GM15510 (cell line): ENCODE measurements around the gene PPP6R1.

Experiments used
- POLR2A ChIP-seq: IDR thresholded peaks from 3 replicates; pipeline ENCODE4 v1.6.1; 2011; ENCODE audit warnings: borderline replicate concordance; ENCODE audit not compliant: insufficient read length; ENCODE audit errors: extremely low read depth

The PPP6R1 gene

DNA sequence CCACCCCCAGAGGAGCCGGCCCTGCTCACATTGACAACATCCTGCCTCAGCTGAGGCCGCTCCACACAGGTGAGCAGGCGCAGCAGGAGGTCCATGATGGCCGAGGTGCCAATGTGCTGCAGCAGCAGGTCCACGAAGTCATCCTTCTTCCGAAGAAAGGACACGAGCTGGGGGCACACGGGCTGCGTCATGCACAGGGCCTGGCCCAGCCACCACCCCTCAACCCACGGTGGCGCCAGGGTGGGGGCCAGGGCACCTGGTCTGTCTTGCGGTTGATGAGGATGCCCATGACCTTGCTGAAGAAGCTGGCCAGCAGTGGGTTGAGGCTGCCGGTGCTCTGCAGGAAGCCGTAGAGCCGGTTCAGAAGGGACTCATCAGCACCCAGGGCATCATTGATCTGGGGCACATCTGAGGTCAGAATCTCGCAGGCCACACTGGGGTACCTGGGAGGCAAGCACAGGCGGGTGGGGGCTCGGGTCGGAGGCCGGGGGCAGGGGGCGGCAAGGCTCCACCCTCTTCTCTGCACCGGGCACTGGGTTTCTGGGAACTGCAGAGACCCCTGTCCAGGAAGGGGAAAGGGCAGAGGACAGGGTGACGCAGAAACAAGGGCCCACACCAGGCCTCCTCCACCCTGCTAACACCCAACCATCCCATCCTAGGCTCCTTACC lies 13.4 kb downstream of the PPP6R1 start:
- TF ChIP-seq POLR2A, result no peak

DNA sequence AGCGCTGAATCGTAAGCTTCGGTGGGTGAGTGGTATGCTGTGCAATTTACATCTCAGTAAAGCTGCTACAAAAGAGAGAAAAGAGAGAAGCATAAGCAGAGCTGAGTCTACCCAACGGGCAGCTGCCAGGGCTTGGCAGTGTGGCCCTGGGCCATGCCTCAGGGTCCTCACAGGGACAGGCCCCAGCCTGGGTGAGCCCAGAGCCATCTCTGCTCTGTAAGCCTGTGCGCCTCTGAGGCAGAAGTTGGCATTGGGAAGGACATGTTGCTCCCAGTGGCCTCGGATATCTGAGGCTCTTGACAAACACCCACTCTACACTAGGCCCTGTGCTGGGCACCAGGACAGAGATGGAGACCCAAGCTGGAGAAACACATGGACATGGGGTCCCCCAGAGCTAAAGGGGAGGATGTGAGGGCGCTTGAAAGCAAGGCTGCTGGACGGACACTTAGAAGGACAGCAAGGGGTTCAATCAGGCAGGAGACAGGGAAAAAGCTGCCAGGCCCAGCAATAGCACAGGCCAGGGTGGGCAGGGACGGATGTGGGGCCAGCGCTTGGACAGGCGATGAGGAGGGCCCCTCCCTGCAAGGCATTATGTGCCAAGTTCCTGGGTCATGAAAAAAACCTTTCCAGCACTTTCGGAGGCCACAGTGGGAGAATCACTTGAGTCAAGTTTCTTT lies 14.7 kb downstream of the PPP6R1 start:
- TF ChIP-seq POLR2A, result no peak

DNA sequence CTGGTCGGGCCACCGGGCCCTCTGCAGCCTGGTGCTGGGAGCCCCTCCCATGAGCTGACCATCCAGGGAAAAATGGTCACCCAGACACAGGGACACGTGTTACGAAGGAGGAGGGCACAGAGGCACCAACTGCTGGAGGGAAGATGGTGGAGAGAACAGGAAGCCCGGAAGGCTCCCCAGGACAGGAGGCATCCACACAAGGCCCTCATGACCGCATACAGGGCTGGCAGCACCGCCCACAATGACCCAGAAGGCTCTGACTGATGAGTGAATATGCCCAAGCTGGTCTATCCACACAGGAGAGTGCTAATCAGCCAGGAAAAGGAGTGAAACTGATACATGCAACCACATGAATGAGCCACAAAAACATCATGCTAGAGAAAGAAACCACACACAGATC lies 16.3 kb downstream of the PPP6R1 start:
- TF ChIP-seq POLR2A, result no peak

GRCh38 chr19:55241935-55242464 lies 16.8 kb downstream of the PPP6R1 start:
- TF ChIP-seq POLR2A, result no peak

DNA sequence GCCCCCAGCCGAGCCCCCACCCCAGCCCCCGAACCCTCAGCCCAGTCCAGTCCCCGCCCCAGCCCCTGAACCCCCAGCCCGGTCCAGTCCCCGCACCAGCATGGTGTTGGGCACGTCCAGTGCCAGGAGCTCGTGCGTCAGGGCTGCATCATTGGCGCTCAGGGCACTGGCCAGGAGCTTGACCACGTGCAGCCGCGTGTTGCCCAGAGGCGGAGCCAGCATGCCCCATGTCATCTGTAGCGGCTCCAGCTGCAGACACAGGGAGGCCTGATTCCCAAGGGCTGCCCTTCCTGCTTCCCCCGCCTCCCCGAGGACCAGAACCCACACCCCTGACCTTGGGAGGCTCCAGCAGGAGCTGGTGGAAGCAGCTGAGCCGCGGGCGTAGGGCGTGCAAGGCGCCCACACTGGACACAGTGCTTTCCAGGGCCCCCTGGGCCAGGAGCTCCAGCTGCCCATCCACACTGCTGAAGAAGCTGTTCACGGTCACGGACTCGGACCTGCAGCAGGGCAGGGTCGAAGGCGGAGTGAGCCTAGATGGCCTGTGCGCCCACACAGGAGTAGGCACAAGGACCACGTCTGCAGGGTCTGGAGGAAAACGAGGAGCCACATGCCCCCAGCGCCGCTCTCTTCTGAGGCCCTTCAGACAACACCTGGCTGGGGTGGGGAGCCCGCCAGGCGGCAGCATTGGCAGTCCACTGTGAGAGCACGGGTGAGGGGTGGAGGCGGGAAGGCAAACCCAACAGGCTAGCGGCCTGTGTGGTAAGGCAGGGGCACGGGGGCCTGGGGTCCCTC lies 17.5 kb downstream of the PPP6R1 start:
- no peak for TF ChIP-seq POLR2A

DNA sequence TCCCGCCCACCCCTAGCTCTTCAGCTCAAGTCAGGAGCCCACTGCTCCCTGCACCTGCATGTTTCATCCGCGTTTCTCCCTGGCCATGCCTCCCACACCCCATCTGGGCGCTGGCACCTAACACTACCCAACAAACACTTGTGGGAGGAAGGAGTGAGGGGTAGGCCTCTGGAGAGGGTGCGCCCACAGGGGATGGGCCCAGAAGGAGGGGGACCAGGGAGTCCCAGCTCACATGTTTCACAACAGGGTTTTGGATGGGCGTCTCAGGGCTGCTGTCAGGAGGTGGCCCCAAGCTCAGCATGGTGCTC lies 18.1 kb downstream of the PPP6R1 start:
- no peak for TF ChIP-seq POLR2A

- no peak for TF ChIP-seq POLR2A
Observed at GRCh38 chr19:55239004-55239403, 19.8 kb downstream of the PPP6R1 start.

DNA sequence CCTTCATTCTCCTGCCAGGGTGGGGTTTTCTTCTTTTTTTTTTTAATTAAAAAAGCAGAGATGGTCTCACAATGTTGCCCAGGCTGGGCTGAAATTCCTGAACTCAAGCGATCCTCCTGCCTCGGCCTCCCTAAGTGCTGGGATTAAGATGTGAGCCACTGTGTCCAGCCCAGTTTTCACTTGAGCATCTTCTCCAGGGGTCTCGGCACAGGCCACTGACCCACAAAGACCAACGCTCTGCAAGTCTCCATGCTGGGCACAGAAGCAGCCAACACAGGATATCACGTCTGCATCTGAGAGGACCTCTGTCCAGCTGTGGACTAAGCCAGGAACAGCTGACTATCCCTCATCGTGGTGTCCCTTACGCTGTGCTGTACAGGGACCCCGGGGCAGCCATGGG lies 20.8 kb downstream of the PPP6R1 start:
- TF ChIP-seq POLR2A, result no peak

- TF ChIP-seq POLR2A, result no peak
Observed at GRCh38 chr19:55232986-55233385, 25.8 kb downstream of the PPP6R1 start.

DNA sequence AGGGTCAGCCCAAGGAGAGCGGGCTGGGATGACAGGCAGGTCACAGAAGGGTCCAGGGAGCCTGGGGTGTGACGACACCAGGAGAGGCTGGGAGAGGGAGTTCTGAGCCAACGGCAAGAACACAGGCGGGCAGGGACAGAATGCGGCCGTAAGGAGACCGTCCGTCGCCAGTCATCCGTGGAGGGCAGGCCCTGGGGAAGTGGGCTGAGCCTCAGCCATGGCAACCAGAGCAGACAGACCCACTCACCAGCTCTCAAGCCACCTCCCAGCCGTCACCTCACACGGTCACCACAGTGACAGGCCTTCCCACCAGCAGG lies 26.6 kb downstream of the PPP6R1 start:
- TF ChIP-seq POLR2A, result no peak

DNA sequence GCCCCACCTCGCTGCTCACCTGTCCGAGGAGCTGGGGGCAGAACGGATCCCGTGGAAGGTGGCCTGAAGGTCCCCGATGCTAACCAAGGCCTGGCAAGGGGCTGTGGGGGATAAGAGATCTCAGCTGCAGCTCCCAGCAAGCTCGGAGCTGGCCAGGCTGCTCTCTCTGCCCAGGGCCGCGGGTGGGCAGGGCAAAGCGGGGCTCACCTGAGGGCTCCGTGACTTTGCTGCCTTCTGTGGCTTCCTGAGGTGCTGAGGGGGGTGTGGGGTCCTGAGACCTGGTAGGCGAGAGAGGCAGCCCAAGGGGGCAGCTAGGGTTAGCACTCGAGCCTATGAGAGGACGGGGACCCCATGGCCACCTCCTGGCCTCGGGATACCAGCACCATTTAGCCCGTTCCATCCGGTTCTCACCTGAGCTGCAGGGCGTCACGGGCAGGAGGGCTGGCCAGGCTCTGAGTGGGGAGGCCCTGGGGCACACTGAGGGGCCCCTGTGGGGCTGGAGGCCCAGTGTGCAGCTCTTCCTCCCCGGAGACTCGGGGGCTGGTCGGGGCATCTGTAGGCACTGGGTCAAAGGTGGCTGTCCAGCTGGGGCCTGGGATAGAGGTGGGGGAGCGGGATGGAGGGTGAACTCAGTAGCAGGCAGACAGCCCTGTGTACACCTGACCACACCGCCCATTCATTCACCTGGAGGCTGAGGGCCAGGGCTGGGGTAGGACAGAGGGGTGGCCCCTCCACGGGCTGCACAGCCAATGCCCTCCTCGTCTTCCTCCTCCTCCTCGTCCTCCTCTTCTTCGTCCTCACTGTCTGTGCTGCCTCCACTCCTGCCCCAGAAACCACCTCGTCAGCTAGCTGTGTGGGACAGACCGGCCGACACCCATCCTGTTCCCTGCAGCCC lies 27.2 kb downstream of the PPP6R1 start:
- no peak for TF ChIP-seq POLR2A

- no peak for TF ChIP-seq POLR2A
Observed at GRCh38 chr19:55230780-55231179, 28.0 kb downstream of the PPP6R1 start.

GRCh38 chr19:55230329-55230728 lies 28.5 kb downstream of the PPP6R1 start:
- TF ChIP-seq POLR2A, result no peak

GRCh38 chr19:55229789-55230182 lies 29.0 kb downstream of the PPP6R1 start:
- TF ChIP-seq POLR2A, result no peak

- no peak for TF ChIP-seq POLR2A
Observed at GRCh38 chr19:55229145-55229788, 29.6 kb downstream of the PPP6R1 start.

DNA sequence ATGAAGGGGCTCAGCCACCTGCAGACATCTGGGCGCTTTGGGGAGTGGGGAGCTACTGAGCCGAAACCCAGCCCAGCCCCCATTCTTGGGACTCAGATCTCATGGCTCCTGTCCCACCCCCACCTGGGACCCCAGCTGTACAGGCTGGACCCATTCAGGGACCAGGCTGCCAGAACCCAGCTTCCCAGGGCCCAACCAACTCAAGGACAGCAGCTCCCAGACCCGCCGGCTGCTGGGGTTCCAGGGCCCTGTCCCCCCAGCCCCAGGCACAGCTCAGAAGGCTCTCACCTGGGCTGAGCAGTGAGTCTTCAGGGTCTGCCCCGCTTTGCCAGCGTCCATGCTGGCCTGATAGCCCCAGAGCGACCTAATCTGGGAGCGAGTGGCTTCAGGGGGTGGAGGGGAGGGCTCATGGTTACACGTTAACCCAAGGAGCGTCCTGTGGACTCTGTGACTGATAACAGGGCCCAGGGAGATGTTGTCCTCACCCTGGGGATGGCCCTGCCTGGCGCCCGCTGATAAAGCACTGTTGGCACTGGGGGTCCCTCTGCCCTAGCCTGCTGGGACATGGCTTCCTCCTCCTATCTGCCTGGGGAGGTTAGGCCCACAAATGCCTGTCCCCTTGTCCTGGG lies 30.3 kb downstream of the PPP6R1 start, which contains the start of gene TMEM86B:
Gene TMEM86B (minus strand): TSS at position 361 of the 629 bp plus-strand sequence. CDS start 22 bp downstream, at position 339.
- no peak for TF ChIP-seq POLR2A
